ENCODE measurements around the gene CPT1B. TPM values are rescaled to one million over a fixed set of nuclear protein-coding genes. Genes with fewer than 3 reads are reported as not detected.
A peak's percentile ranks its signal among the peaks of the same experiment; 100 is the strongest.

CPT1B gene
- total RNA-seq, 2 experiments from 2014 or later = 59.1 to 68.3 TPM

DNA sequence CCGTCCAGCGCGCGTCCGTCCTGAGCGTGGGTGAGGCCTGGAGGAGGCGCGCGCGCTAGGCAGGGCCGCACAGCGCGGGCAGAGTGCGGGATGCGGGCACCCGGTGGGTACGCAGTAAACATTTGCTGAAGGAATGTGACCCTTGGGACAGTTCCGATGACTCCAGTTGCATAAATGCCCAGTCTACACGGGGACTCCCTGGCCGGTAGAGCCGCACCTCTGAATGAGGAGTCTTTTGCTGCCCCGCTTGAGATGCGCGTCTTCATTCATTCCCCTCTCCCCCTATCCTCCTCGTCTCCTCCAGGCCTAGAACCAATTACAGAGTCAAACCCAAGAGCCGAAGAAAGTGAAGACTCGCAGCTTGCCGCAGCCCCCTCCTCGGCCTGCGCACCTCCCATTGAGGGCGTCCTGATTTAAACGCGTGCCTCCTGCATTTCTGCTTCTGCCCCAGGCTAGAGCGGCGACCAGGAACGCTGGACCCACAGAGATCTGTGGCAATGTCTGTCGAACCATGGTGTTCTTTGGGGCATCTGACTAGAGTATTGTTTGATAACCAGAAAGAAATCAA is 5.2 kb upstream of the CPT1B start:
- peaks cover 28% of the 10 kb centered on the region for H3K4me1 ChIP-seq (ENCODE audit: insufficient read depth, low read length)
- Mint-ChIP-seq H3K9me3 (no peaks in the 10 kb centered on the region), H3K36me3 (ENCODE audit: low read depth) (peaks cover 27% of the 10 kb centered on the region), H3K4me3 (peak overlapping the region; percentile 82), H3K4me1 (ENCODE audit: low read depth) (peaks cover 35% of the 10 kb centered on the region), H3K27ac (peak overlapping the region; percentile 98), H3K27me3 (no peaks in the 10 kb centered on the region)
- DNase-seq = no peak
- peak overlapping the region in 1 of 2 donors; percentile 95 for H3K27ac ChIP-seq (ENCODE audit: low read depth in 1 of 2, low read length in 2 of 2)
- no peaks in the 10 kb centered on the region for H3K27me3 ChIP-seq (ENCODE audit: control insufficient read depth in 1 of 2, insufficient read depth in 2 of 2, low read length in 2 of 2)
- peaks cover 13% of the 10 kb centered on the region for H3K36me3 ChIP-seq (ENCODE audit: insufficient read depth, low read length)
- H3K4me3 ChIP-seq (ENCODE audit: low read length) = peak overlapping the region; percentile 63
- ChIA-PET CTCF (no interaction called here), POLR2A (interaction anchor here (0.7 to 2.6 kb wide), 12 partner anchors 20 to 113 kb away, joined by 3 to 59 read pairs (median 12); partner anchors contain the start of genes ARSA, KLHDC7B, LMF2 and NCAPH2)
- intact Hi-C loops (cut with DNase I, micrococcal nuclease) = loop anchor here (1.0 to 5.0 kb wide), 6 partner anchors 21 to 56 kb away; partner anchors contain the start of genes SYCE3 (in 2 of the 2), KLHDC7B (in 1 of the 2) and SCO2 (in 1 of the 2)
- no peaks in the 10 kb centered on the region for H3K9me3 ChIP-seq (ENCODE audit: control insufficient read depth in 1 of 2, insufficient read depth in 1 of 2, low read length in 2 of 2)
- peak; percentile 13 for TF ChIP-seq CTCF (IDR thresholded peaks at IDR 0.05)
- ATAC-seq (ENCODE audit: poor library complexity) = peak; percentile 19

DNA sequence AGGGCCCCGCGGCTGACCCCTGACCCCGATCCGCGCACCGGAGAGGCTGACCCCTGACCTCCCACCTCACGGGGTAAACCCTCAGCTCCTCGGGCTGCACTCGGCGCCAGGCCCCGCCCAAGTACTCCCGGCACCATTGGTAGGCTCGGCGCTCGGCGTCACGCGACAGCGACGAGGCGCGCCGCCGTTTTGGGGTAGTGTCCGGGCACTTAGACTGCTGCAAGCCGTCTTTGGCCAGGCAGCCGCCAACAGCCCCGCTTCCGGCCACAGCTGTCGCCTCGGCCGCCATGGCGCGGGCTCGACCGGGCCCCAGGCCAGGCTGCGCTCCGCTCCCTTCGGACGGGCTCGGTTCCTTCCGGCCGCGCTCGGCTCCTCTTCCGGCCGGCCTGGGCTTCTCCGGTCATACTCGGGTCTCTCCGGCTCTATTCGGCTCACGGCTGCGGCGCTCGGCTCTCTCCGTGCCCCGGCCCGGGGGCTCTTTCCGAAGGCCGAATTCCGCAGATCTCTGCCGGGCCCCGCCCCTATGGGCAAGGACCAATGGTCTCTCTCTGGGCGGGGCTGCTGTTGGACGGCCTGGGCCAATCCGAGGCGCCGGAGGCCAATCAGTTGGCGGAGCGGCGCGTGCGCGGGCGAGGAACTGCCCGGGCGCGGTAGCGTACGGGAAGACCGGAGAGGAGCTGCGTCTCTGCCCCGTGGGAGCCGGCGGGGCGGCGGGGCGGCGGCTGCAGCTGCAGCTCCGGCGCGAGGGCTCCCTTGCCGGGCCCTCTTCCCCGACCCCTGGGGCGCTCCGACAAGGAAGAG is 4.5 kb upstream of the CPT1B start, which contains the start of gene CHKB:
Gene CHKB (minus strand): TSS at position 357 of the 801 bp plus-strand sequence. CDS start 68 bp downstream, at position 289.
- Histone ChIP-seq H3K27me3 (ENCODE audit: control insufficient read depth in 1 of 2, insufficient read depth in 2 of 2, low read length in 2 of 2) (no peaks in the 10 kb centered on the region), H3K27ac (ENCODE audit: low read depth in 1 of 2, low read length in 2 of 2) (peak within 1 kb of the TSS; percentile 91 to 95), H3K9me3 (ENCODE audit: control insufficient read depth in 1 of 2, insufficient read depth in 1 of 2, low read length in 2 of 2) (no peaks in the 10 kb centered on the region), H3K36me3 (ENCODE audit: insufficient read depth, low read length) (peaks cover 13% of the 10 kb centered on the region), H3K4me1 (ENCODE audit: insufficient read depth, low read length) (peaks cover 31% of the 10 kb centered on the region), H3K4me3 (ENCODE audit: low read length) (peak within 1 kb of the TSS; percentile 63)
- DNase-seq (peak; percentile 95 to 99 (median 98)), ATAC-seq (ENCODE audit: poor library complexity) (peak; percentile 92)
- Mint-ChIP-seq H3K27ac (peak within 1 kb of the TSS; percentile 98), H3K4me3 (peak within 1 kb of the TSS; percentile 100), H3K4me1 (ENCODE audit: low read depth) (peaks cover 35% of the 10 kb centered on the region), H3K9me3 (no peaks in the 10 kb centered on the region), H3K27me3 (no peaks in the 10 kb centered on the region), H3K36me3 (ENCODE audit: low read depth) (peaks cover 27% of the 10 kb centered on the region)
- intact Hi-C loops (cut with DNase I, micrococcal nuclease) = loop anchor here (1.0 to 5.0 kb wide), 8 partner anchors 20 to 74 kb away; partner anchors contain the start of genes SYCE3 (in 2 of the 2), KLHDC7B (in 1 of the 2), NCAPH2 (in 1 of the 2) and SCO2 (in 1 of the 2)
- TF ChIP-seq CTCF (IDR thresholded peaks at IDR 0.05) = no peak
- CTCF ChIA-PET = interaction anchor here (1.0 to 1.4 kb wide), 2 partner anchors 20 to 57 kb away, joined by 5 read pairs; partner anchors contain the start of genes SCO2 and SYCE3
- POLR2A ChIA-PET = interaction anchor here (0.7 to 2.6 kb wide), 16 partner anchors 17 to 268 kb away, joined by 3 to 59 read pairs (median 4); partner anchors contain the start of genes ARSA, KLHDC7B, LMF2 and NCAPH2

- Mint-ChIP-seq H3K9me3 (no peaks in the 10 kb centered on the region), H3K4me3 (peak overlapping the region; percentile 100), H3K4me1 (ENCODE audit: low read depth) (peaks cover 35% of the 10 kb centered on the region), H3K27ac (peak overlapping the region; percentile 98), H3K27me3 (no peaks in the 10 kb centered on the region), H3K36me3 (ENCODE audit: low read depth) (peaks cover 27% of the 10 kb centered on the region)
- peak in 8 of 14 experiments; percentile 9 to 70 (median 40) for DNase-seq
- no peak for TF ChIP-seq CTCF (IDR thresholded peaks at IDR 0.05)
- POLR2A ChIA-PET = interaction anchor here (0.7 to 2.6 kb wide), 17 partner anchors 17 to 267 kb away, joined by 3 to 59 read pairs (median 5); partner anchors contain the start of genes ARSA, KLHDC7B, LMF2 and NCAPH2
- no peaks in the 10 kb centered on the region for H3K9me3 ChIP-seq (ENCODE audit: control insufficient read depth in 1 of 2, insufficient read depth in 1 of 2, low read length in 2 of 2)
- peak overlapping the region; percentile 63 for H3K4me3 ChIP-seq (ENCODE audit: low read length)
- intact Hi-C loops (cut with DNase I, micrococcal nuclease) = loop anchor here (1.0 to 5.0 kb wide), 7 partner anchors 19 to 74 kb away; partner anchors contain the start of genes KLHDC7B (in 1 of the 2), NCAPH2 (in 1 of the 2), SCO2 (in 1 of the 2) and SYCE3 (in 1 of the 2)
- H3K36me3 ChIP-seq (ENCODE audit: insufficient read depth, low read length) = peaks cover 13% of the 10 kb centered on the region
- peaks cover 38% of the 10 kb centered on the region for H3K4me1 ChIP-seq (ENCODE audit: insufficient read depth, low read length)
- CTCF ChIA-PET = interaction anchor here (1.0 to 1.4 kb wide), 2 partner anchors 19 to 56 kb away, joined by 5 read pairs; partner anchors contain the start of genes SCO2 and SYCE3
- ATAC-seq (ENCODE audit: poor library complexity) = no peak
- peak overlapping the region; percentile 91 to 95 for H3K27ac ChIP-seq (ENCODE audit: low read depth in 1 of 2, low read length in 2 of 2)
- no peaks in the 10 kb centered on the region for H3K27me3 ChIP-seq (ENCODE audit: control insufficient read depth in 1 of 2, insufficient read depth in 2 of 2, low read length in 2 of 2)
Observed at GRCh38 chr22:50581950-50582492, 3.8 kb upstream of the CPT1B start.

Data from CD4-positive, alpha-beta T cell (primary cell).